ENCODE data around the gene IMMT. TPM values are rescaled to one million over a fixed set of nuclear protein-coding genes. Genes with fewer than 3 reads are reported as not detected.
A peak's percentile ranks its signal among the peaks of the same experiment; 100 is the strongest.

IMMT gene
- total RNA-seq, 1 experiment from 2014 or later = 172 TPM

- TF ChIP-seq, protein P1, sequence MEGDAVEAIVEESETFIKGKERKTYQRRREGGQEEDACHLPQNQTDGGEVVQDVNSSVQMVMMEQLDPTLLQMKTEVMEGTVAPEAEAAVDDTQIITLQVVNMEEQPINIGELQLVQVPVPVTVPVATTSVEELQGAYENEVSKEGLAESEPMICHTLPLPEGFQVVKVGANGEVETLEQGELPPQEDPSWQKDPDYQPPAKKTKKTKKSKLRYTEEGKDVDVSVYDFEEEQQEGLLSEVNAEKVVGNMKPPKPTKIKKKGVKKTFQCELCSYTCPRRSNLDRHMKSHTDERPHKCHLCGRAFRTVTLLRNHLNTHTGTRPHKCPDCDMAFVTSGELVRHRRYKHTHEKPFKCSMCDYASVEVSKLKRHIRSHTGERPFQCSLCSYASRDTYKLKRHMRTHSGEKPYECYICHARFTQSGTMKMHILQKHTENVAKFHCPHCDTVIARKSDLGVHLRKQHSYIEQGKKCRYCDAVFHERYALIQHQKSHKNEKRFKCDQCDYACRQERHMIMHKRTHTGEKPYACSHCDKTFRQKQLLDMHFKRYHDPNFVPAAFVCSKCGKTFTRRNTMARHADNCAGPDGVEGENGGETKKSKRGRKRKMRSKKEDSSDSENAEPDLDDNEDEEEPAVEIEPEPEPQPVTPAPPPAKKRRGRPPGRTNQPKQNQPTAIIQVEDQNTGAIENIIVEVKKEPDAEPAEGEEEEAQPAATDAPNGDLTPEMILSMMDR (conservative IDR thresholded peaks at IDR 0.05; ENCODE audit: low read depth, low read length) = peak; percentile 96
- TF ChIP-seq EZH2 (IDR thresholded peaks at IDR 0.05; ENCODE audit: borderline replicate concordance, low read depth, low read length, poor library complexity, severe bottlenecking) = no peak
- H3K27me3 ChIP-seq (replicated peaks; ENCODE audit: insufficient read depth, low read depth, low read length, poor library complexity) = no peaks in the 10 kb centered on the region
- ChIA-PET CTCF (interaction anchor here (0.5 to 1.5 kb wide), 5 partner anchors 22 to 151 kb away, joined by 3 to 8 read pairs (median 3); partner anchors contain the start of genes MRPL35 and REEP1), POLR2A (ENCODE audit: low non-redundant PET) (no interaction called here)
- no peaks in the 10 kb centered on the region for H3K9me3 ChIP-seq (ENCODE audit: low read depth, low read length, poor library complexity, severe bottlenecking)
- H3K4me1 ChIP-seq (ENCODE audit: insufficient read depth, low read length, poor library complexity, severe bottlenecking) = peaks cover 29% of the 10 kb centered on the region
- intact Hi-C loops (cut with micrococcal nuclease; ENCODE audit: unreplicated experiment) = loop anchor here (2.0 kb wide), 1 partner anchor 148 kb away; no protein-coding TSS in a partner anchor
- DNase-seq (ENCODE audit: low spot score) = peak; percentile 81
- H3K36me3 ChIP-seq (ENCODE audit: insufficient read depth, low read length, poor library complexity, severe bottlenecking) = no peaks in the 10 kb centered on the region
- H3K27ac ChIP-seq (ENCODE audit: low read depth, low read length, poor library complexity, severe bottlenecking) = no peak overlapping the region
- no peak overlapping the region for H3K4me3 ChIP-seq (ENCODE audit: low read depth, low read length, poor library complexity, severe bottlenecking)
- no TSS peak for BruUV-seq (replicated peaks)
Observed at GRCh38 chr2:86221066-86221684, 25.9 kb upstream of the IMMT start.

- no peak for DNase-seq (ENCODE audit: low spot score)
- intact Hi-C loops (cut with micrococcal nuclease; ENCODE audit: unreplicated experiment) = loop anchor here (2.0 kb wide), 1 partner anchor 149 kb away; no protein-coding TSS in a partner anchor
- Histone ChIP-seq H3K4me3 (ENCODE audit: low read depth, low read length, poor library complexity, severe bottlenecking) (no peak overlapping the region), H3K9me3 (ENCODE audit: low read depth, low read length, poor library complexity, severe bottlenecking) (no peaks in the 10 kb centered on the region), H3K36me3 (ENCODE audit: insufficient read depth, low read length, poor library complexity, severe bottlenecking) (no peaks in the 10 kb centered on the region), H3K27me3 (replicated peaks; ENCODE audit: insufficient read depth, low read depth, low read length, poor library complexity) (no peaks in the 10 kb centered on the region), H3K27ac (ENCODE audit: low read depth, low read length, poor library complexity, severe bottlenecking) (no peak overlapping the region), H3K4me1 (ENCODE audit: insufficient read depth, low read length, poor library complexity, severe bottlenecking) (peaks cover 30% of the 10 kb centered on the region)
- no TSS peak for BruUV-seq (replicated peaks)
- no peak for TF ChIP-seq EZH2 (IDR thresholded peaks at IDR 0.05; ENCODE audit: borderline replicate concordance, low read depth, low read length, poor library complexity, severe bottlenecking)
- TF ChIP-seq, protein P1 (conservative IDR thresholded peaks at IDR 0.05; ENCODE audit: low read depth, low read length) = no peak
- CTCF ChIA-PET = no interaction called here
- POLR2A ChIA-PET (ENCODE audit: low non-redundant PET) = no interaction called here
Observed at GRCh38 chr2:86219896-86220295, 24.6 kb upstream of the IMMT start.

- no TSS peak for BruUV-seq (replicated peaks)
- Histone ChIP-seq H3K27me3 (replicated peaks; ENCODE audit: insufficient read depth, low read depth, low read length, poor library complexity) (no peaks in the 10 kb centered on the region), H3K4me1 (ENCODE audit: insufficient read depth, low read length, poor library complexity, severe bottlenecking) (peaks cover 25% of the 10 kb centered on the region), H3K27ac (ENCODE audit: low read depth, low read length, poor library complexity, severe bottlenecking) (peak overlapping the region; percentile 55), H3K36me3 (ENCODE audit: insufficient read depth, low read length, poor library complexity, severe bottlenecking) (peaks cover 7% of the 10 kb centered on the region), H3K4me3 (ENCODE audit: low read depth, low read length, poor library complexity, severe bottlenecking) (no peak overlapping the region), H3K9me3 (ENCODE audit: low read depth, low read length, poor library complexity, severe bottlenecking) (no peaks in the 10 kb centered on the region)
- CTCF ChIA-PET = no interaction called here
- POLR2A ChIA-PET (ENCODE audit: low non-redundant PET) = no interaction called here
- intact Hi-C loops (cut with micrococcal nuclease; ENCODE audit: unreplicated experiment) = no loop called here
- no peak for TF ChIP-seq EZH2 (IDR thresholded peaks at IDR 0.05; ENCODE audit: borderline replicate concordance, low read depth, low read length, poor library complexity, severe bottlenecking)
- TF ChIP-seq, protein P1 (conservative IDR thresholded peaks at IDR 0.05; ENCODE audit: low read depth, low read length) = no peak
- DNase-seq (ENCODE audit: low spot score) = no peak
Observed at GRCh38 chr2:86218124-86218523, 22.9 kb upstream of the IMMT start.

Data from A673 (cell line).